Posterior vena cava (tissue), 2 donors: ENCODE results near the gene TMEM17. TPM values are rescaled to one million over a fixed set of nuclear protein-coding genes. Genes with fewer than 3 reads are reported as not detected.

Source experiments
- DNase-seq: peaks from one replicate; pipeline ENCODE4 v3.0.0-alpha.2; 2020; ENCODE audit warnings: low spot score
- intact Hi-C, 2 donors: fragments of 100-400 bp; cut with DNase I; formaldehyde crosslinking; loops; one replicate each; pipeline versions ENCODE4 v1.14.1 to v1.14.2; 2022 to 2023
- total RNA-seq, 2 donors: library from RNA; stranded (reverse); fragmentation: NEBNext Ultra II Directional; extraction: Animal tissue kit (Norgen Biotek cat#: 25700); gene quantifications; one replicate each; pipeline ENCODE4 v1.2.1, GENCODE V29; 2021
- donor health status: DM: yes; HTN: yes; CAD: no.
- donor health status: DM: yes; HTN: yes; CAD: no.

TMEM17 gene
- total RNA-seq, 2 donors from 2014 or later = 1.5 to 3.1 TPM

DNA sequence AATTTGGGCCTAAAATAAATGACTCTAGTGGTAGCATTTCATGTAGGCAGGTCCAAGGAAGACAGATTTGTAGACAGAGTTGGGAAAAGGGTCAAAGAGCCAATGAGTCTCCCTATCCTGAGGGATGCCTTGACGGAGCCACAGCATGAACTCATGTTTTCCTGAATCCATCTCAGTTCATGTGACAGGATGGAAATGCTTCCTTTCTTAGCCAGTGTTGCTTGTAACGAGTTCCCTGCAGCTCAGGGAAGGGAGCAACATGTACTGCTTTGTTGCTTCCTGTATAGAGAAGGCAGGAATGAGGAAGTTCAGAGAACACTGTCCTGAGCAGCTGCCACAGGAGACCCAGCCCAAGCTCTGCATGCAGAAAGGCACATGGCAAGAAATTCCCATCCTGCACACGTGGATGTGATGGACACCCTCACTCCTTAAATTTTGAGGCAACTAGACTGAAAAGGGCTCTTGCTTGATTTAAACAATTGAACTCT is 27.9 kb downstream of the TMEM17 start:
- DNase-seq = no peak

DNA sequence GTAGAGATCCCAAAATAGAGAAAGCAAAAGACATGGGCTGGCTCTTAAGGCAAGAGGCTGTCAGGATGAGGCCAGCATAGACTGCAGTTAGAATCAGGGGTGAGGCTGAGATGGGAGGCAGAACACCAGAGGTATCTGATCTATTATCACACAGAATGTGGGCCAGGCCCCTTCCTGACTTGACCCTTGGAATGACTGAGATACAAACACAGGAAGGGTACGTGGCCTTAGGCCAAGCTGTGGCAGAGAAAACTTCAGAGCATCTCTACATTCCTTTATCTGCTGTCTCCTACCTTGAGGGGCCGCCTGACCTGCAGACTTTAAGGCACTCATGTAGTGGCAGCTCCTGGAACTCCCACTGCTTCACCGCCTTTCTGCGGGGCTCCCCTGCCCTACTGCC is 28.4 kb downstream of the TMEM17 start:
- no peak for DNase-seq
- intact Hi-C loops = no loop called here

More for the DNA sequence above, 27.9 kb downstream of the TMEM17 start:
- intact Hi-C loops = no loop called here

DNA sequence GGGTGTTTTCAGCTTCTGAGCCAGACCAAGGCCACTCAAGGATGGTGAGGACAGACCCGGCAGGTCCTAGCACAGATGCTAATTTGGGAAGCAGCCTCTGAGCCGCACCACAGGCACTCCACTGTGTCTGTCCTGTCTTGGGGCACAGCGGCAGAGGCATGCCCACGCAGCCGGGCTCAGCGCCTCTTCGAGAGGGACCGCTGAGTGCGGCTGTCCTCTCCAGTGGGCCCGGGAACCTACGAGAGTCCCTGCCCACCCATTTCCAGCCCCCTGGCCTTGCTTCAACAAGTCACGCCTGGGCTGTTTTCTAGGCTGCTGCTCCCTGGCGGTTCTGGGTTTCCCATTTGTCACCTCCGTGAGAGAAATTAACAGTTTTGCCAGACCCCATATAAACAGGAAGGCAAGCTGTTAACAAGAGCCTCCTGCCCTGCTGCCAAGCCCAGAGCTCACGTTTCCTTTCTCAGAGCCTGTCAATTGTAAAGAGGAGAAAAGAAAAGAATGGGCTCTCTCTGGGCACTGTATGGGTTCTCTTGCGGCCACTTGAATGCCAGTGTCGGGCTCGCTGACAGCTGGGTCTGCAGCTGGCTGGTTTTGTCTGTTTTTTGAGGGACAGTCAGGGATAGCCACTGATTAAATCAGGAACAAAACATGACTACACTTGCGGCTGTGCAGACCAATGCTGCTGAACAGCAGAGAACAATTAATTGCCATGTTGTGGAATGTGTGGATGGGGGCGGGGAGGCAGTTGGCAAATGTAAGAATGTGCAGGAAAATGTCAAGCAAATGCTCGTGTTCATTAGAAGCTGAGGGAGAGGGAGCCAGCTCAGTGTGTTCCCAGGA is 30.6 kb downstream of the TMEM17 start:
- intact Hi-C loops = no loop called here
- DNase-seq = no peak

DNA sequence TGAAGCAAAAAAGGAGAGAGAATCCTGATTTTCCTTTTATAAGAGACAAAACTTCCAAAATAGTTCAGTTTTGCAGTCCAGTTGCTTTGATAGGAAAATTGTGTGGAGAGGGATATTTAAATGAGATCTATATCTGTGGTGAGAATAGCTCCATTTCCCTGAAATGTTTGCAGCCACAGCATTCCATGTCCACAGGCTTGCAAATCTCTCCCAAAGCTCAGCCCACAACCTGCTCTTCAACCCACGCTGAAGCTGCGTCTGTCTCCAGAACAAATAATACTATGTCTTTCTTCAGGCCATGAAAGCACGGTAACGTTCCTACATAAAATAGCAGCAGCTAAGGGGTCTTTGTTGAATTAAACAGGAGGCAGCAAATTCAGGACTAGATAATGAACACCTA is 31.8 kb downstream of the TMEM17 start:
- intact Hi-C loops = no loop called here
- no peak for DNase-seq

DNA sequence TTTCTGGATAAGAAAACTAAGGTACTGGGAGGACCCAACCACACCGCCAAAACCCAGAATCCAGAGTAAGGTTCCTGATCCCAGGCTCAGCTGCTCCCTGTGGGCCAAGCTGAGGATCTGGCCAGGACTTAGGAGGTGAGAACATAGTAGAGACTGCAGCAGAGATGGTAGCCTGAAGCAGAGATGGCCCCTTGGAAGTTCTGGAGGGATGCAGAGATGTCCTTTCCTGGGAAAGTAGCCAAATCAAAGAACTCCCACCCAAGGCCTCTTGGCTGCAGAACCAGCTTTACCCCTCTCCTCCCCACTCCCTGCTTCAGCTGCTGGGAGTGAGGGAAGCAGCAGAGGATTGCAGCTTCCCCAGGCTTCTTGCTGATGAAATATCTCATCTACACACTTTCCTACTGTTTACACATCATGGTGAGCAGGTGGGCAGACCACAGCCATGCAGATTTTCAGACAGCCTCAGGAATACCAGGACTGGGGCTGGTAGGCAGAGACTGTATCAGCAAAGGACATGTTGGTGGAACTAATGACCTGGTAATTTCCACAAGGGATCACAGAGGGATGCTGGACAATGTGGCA is 32.7 kb downstream of the TMEM17 start:
- DNase-seq = no peak
- intact Hi-C loops = no loop called here

DNA sequence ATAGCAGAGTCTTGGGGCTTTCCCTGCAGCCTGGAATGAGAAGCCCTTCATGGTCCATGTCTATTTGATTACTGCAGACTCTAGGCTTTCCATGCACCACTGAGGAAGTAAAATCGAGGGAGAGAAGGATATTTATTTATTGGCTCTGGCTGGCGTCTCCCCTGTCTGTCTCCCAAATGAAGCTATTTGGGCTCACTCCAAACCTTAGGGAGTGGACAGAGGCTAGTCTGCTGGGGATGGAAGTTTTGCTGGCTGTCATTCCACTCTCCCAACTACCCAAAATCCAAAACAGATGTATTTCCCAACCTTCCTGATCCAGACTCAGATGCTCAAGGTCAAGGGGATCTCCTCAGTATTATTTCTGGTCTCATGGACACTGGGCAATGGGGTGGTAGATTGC is 33.7 kb downstream of the TMEM17 start:
- intact Hi-C loops = no loop called here

DNA sequence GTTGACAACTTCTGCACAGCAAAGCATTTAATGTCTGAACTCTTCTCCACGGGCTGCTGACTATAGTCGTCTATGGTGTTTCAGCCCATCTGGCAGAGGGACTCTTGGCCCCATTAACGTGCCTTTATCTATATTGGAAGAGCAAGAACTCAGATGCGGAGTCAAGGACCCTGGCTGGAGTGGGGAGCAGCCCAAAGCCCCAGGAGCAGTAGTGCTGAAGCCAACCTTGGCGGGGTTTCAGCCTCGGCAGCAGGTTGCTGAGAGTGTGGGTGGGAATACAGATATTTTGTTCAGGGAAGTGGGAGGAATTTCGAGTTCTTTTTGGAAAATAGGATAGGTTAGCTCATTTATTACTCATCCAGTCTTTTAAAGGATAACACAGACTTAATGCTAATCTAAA is 34.2 kb downstream of the TMEM17 start:
- intact Hi-C loops = no loop called here
- DNase-seq = no peak

More for the DNA sequence above, 33.7 kb downstream of the TMEM17 start:
- DNase-seq = no peak

DNA sequence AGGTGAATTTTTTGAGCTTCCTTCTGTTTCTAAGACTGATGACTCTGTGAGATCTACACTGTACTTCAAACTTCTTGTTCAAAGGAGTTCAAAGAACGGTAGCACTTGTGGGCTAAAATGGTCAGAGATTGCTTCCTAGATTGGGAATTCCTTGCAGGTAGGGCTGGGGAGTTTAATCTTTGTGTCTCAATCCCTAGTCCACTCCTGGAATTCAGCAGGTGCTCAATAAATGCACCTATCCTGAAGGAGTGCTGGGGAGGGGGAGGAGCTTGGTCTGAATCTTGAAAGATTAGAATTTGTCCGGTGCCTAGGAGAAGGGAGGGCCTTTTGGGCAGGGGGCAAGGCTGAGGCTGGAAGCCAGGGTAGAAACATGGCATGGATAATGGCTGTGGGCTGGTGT is 34.6 kb downstream of the TMEM17 start:
- no peak for DNase-seq
- intact Hi-C loops = no loop called here

DNA sequence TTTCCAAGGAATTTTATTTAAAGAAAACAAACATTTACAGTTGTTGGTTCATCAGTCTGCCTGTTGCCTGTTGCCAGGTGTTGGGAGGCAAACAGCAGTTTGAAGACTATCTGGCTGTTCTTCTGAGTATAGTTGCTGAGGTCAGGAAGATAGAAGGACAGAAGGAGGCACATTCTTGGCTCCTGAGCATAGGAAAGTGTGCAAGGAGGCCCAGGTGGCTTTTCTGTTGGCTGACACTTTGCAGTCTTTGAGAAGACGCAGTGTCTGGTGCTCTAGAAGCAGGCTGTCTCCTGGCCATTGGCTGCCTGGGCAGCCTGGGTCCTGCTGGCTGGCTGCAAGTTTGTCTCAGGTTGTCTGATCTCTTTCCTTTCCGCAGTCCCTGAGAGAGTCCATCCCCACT is 36.4 kb downstream of the TMEM17 start:
- intact Hi-C loops = no loop called here

DNA sequence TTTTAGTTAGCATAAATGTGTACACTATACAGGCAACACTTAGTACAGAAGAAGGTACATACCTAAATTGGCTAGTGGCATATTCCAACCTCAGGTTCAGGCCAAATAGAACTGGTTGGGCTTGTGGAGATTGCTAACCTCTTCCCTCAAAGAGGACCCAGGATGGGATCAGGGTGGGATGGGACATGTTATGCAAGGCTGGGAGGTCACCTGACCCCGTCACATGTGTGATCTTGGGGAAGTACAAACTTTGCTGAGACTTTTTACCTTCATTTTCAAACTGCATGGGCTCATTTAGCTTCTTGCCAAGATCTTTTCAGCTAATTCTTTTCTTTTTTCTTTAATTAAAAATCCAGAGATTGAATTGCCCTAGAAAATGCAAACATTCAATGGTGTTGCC is 36.9 kb downstream of the TMEM17 start:
- DNase-seq = no peak
- intact Hi-C loops = no loop called here

More for the DNA sequence above, 36.4 kb downstream of the TMEM17 start:
- DNase-seq = no peak

DNA sequence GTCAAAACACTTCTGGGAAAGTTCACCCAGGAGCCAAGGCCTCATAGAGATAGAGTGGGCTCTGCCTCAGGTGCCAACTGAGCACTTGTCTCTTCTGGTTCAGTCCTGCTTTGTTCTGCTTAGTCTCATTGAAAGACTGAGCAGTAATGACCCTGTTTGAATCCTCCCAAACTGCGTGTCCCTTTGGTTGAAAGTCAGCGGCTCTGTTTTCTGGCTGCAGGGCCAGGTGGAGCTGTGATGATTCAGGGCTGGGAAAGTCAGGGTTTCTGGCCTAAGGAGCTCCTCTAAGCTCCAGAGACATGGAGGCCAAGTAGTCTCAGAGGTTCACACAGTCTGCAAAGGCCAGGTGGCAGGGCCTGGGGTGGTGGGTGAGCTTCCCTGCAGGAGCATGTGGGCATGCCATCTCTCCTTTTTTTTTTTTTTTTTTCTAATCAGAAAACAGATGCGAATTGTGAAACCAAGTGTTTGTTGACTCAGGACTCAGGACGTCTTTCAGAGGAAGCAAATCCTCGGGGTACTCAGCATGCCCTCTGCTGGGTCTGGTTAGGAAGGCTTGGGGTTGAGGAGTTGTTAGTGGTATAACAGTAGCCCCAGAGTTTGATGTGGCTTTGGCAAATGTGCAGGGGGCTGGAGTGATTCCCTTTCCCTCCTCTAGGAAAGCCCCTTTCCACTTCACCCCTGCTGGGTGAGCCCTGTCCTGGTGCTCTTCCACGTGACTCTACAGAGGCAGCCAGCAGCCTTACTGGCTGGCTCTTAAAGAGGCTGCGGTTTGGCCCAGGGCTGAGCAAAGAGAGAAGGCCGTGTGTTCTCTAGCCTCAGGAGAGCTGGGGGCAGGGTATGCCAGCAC is 38.3 kb downstream of the TMEM17 start:
- intact Hi-C loops = no loop called here
- no peak for DNase-seq

DNA sequence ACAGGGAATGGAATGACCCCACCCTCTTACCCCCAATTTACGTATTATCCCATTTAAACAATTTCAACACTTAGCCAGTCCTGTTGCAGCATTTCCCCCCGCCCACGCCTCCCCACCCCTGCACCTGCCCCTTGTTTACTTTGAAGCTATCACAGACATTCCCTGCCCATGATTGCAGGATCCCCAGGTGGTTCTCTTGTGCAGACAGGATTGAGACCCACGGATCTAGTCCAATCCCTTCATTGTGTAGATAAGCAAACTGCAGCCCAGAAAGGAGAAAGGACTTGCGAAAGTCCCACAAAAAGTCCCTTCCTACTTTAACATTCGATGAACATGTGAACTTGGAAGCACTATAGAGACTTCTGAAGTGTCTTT is 38.9 kb downstream of the TMEM17 start:
- intact Hi-C loops = no loop called here
- DNase-seq = no peak

DNA sequence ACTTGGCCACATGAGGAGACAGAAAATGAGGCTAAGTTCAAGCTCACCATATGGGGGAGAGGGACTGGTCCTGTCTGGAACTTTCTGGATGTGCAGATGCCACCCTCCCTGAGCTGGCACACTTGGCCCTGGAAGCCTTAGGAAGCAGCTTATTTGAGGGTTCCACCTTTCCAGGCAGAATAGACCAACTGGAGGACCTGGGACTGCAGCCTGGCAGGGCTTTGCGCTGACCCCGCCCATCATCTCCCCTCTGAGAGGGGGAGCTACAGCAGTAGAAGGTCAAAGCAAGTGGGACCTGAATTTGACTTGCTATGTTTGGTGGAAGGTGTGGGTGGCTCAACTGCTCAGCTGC is 39.5 kb downstream of the TMEM17 start:
- intact Hi-C loops = no loop called here
- DNase-seq = no peak

DNA sequence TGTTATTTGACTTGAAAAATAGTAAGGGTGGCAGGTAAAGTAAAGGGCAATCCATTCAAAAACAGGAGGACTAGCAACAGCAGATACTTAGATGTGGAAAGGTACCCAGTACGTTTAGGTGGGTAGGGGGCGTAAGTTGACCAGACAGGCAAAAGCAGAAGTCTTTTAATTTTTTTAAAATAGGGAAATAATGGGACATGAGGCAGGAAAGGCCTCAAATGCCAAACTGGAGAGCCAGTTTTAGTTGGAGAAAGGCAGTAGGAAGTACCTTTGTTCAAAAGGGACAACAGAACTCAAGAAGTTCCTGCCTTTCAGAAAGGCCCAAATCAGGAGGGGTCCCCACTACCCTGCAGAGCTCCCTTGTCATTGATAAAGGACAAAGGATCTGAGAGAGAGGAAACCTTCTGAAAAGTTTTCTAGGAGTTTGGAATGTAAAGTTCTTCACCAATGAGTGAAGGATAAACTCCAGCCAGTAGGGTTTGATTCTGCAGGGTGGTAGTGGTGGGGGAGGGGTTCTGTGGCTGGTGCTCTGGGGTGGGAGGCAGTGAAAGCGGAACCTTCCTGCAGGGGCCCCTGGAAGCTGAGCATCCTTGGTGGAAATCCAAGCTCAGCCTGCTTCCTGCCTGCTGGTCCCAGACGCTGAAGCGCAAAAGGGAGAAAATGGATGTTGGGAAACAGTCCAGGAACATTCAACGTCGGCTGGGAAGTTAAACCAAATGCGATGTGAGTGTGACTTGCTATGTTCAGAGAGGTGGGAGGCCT is 40.1 kb downstream of the TMEM17 start:
- DNase-seq = no peak
- intact Hi-C loops = no loop called here

DNA sequence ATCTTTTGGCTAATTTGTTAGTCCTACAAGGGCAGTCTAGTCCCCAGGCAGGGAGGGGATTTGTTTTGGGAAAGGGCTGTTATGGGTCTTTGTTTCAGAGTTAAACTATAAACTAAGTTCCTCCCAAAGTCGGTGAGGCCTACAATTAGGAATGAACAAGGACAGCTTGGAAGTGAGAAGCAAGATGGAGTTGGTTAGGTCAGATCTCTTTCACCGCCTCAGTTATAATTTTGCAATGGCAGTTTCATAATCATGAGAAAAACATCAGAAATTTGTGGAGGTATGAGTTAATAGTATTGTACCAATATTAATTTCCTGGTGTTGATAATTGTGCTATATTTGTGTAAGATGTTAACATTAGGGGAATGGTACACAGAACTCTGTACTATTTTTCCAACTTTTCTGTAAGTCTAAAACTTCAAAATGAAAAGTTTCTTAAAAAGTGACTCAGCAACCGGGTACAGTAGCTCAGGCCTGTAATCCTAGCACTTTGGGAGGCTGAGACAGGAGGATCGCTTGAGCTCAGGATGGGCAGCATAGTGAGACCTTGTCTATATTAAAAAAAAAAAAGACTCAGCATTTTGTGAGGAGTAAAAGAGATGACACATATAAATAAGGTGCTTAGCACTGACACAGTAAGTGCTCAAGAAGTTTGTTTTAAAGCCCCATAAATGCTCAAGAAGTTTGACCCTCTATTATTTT is 40.8 kb downstream of the TMEM17 start:
- DNase-seq = no peak
- intact Hi-C loops = no loop called here

DNA sequence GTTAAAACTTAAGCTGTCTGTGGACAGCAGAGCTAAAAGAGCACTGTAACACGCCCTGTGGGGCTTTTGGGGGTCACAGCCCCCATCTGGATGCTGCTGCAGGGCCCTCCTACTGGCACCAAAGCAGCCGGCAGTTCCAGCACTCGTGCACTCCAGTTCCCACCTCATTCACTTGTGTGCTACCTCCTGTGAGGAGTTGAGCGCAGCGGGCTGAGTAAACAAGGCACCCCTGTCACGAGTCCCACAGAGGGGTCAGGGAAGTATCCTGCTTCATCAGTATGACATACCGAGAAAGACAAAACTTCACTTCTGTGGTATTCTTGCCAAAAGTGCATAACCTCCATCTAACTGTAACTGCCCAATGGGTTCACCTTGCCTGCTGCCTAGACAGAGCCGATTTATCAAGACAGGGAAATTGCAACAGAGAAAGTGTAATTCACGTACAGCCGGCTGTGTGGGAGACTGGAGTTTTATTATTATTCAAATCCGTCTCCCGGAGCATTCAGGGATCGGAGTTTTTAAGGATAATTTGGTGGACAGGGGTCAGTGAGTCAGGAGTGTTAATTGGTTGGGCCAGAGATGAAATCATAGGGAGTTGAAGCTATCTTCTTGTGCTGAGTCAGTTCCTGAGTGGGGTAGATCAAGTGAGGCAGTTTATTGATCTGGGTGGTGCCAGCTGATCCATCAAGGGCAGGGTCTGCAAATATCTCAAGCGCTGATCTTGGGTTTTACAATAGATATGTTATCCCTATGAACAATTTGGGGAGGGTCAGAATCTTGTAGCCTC is 41.6 kb downstream of the TMEM17 start:
- no peak for DNase-seq
- intact Hi-C loops = no loop called here

DNA sequence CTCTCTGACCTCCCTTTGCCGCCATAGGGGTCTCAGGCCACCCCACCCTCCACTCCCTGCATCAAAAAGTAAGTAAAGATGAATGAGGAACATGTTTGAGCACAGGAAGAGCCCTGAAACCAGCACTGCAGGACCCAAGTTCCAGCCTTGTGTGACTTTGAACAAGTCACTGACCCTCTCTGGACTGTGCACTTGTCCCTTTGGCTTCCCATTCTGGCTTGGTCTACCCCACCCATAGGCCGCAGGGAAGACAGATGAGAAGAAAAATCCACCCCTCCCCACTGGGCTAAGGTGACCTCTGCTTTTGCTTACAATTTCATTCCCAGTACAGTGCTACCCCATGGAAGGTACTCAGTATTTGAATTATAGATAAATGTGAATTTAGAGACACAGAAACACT is 43.8 kb downstream of the TMEM17 start:
- no peak for DNase-seq
- intact Hi-C loops = no loop called here

DNA sequence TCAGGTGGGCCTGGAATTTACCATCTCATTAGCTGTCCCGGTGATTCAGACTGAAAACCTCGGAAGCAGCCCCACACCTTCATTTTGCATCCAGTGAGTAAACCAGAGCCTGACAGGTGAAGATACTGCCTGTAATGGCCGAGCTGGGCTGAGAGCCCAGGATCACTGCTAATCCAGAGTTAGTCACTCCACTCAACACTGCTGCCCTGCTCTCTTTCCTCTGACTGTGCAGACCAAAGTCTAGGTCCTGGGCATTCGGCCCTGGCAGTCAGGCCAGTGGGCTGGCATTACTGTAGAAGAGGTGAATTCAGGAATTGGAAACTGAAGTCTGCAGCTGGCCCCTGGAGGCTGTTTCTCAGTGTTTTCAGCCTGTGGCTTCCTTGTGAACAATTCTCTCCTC is 44.3 kb downstream of the TMEM17 start:
- DNase-seq = no peak
- intact Hi-C loops = no loop called here
